GM21515 (cell line): Measurements from ENCODE around the gene SCYGR4.
"Not testable (repeated sequence)": the region's sequence is repeated elsewhere in the genome, so short reads cannot be mapped to it uniquely, and the experiment has no call there.

Experiments used
- ATAC-seq: cut with Tn5 transposase; IDR thresholded peaks from one replicate; pipeline ENCODE4 v1.9.1; 2021; ENCODE audit not compliant: unreplicated experiment

The SCYGR4 gene

GRCh38 chr2:227617316-227618230 is at the start of gene SCYGR4:
Gene SCYGR4 (plus strand): TSS chr2:227617498. CDS start chr2:227617498, 0 bp downstream.
- no peak for ATAC-seq

- ATAC-seq = no peak
Measured at GRCh38 chr2:227568852-227569169, 48.5 kb upstream of the SCYGR4 start.

GRCh38 chr2:227570615-227571014 is 46.7 kb upstream of the SCYGR4 start:
- ATAC-seq = no peak

GRCh38 chr2:227576110-227576509 is 41.2 kb upstream of the SCYGR4 start:
- no peak for ATAC-seq

GRCh38 chr2:227576812-227577211 is 40.5 kb upstream of the SCYGR4 start:
- ATAC-seq = no peak

GRCh38 chr2:227577555-227577954 is 39.7 kb upstream of the SCYGR4 start:
- ATAC-seq = no peak

GRCh38 chr2:227578642-227579041 is 38.7 kb upstream of the SCYGR4 start:
- no peak for ATAC-seq

- no peak for ATAC-seq
Measured at GRCh38 chr2:227579791-227580190, 37.5 kb upstream of the SCYGR4 start.

GRCh38 chr2:227582369-227582768 is 34.9 kb upstream of the SCYGR4 start:
- ATAC-seq = no peak

- ATAC-seq = peak; percentile 90
Measured at GRCh38 chr2:227592694-227593387, 24.5 kb upstream of the SCYGR4 start.

- no peak for ATAC-seq
Measured at GRCh38 chr2:227595797-227596196, 21.5 kb upstream of the SCYGR4 start.

- no peak for ATAC-seq
Measured at GRCh38 chr2:227597036-227597435, 20.3 kb upstream of the SCYGR4 start.

GRCh38 chr2:227597998-227598397 is 19.3 kb upstream of the SCYGR4 start:
- ATAC-seq = no peak

- ATAC-seq = not testable (repeated sequence)
Measured at GRCh38 chr2:227598835-227599503, 18.3 kb upstream of the SCYGR4 start, which contains the start of gene SCYGR2. Gene SCYGR2 (plus strand): TSS chr2:227598893. CDS start chr2:227598893, 0 bp downstream.

GRCh38 chr2:227602358-227602757 is 14.9 kb upstream of the SCYGR4 start:
- no peak for ATAC-seq

- no peak for ATAC-seq
Measured at GRCh38 chr2:227606476-227606875, 10.8 kb upstream of the SCYGR4 start.

GRCh38 chr2:227607941-227608340 is 9.4 kb upstream of the SCYGR4 start:
- no peak for ATAC-seq

- no peak for ATAC-seq
Measured at GRCh38 chr2:227608561-227609338, 8.5 kb upstream of the SCYGR4 start.

GRCh38 chr2:227610123-227610522 is 7.2 kb upstream of the SCYGR4 start:
- ATAC-seq = no peak

GRCh38 chr2:227612546-227613271 is 4.6 kb upstream of the SCYGR4 start:
- no peak for ATAC-seq
